Measurements from ENCODE around the gene CTSC. TPM values are rescaled to one million over a fixed set of nuclear protein-coding genes. Genes with fewer than 3 reads are reported as not detected.
A peak's percentile ranks its signal among the peaks of the same experiment; 100 is the strongest.

Gene CTSC
- total and polyA plus RNA-seq, 7 donors, result 10.7 to 82.4 (median 16.1) TPM

- intact Hi-C loops (cut with DNase I), result no loop called here
- H3K36me3 ChIP-seq (ENCODE audit: insufficient read depth in 1 of 2, low read depth in 1 of 2), result peaks cover 0 to under 1% of the 10 kb centered on the region in 2 donors
- no peaks in the 10 kb centered on the region for H3K9me3 ChIP-seq
- no peak overlapping the region for H3K4me3 ChIP-seq
- 58 to 92% (median 81%) methylated on average over 3 of the region's 3 CpGs for WGBS, 3 donors
- peaks cover 16% of the 10 kb centered on the region for H3K4me1 ChIP-seq
- H3K27me3 ChIP-seq (ENCODE audit: insufficient read depth in 3 of 3, low read length in 2 of 3), result no peaks in the 10 kb centered on the region
- DNase-seq, result no peak
- ATAC-seq, result no peak
- H3K27ac ChIP-seq, result no peak overlapping the region
- TF ChIP-seq, protein P1, sequence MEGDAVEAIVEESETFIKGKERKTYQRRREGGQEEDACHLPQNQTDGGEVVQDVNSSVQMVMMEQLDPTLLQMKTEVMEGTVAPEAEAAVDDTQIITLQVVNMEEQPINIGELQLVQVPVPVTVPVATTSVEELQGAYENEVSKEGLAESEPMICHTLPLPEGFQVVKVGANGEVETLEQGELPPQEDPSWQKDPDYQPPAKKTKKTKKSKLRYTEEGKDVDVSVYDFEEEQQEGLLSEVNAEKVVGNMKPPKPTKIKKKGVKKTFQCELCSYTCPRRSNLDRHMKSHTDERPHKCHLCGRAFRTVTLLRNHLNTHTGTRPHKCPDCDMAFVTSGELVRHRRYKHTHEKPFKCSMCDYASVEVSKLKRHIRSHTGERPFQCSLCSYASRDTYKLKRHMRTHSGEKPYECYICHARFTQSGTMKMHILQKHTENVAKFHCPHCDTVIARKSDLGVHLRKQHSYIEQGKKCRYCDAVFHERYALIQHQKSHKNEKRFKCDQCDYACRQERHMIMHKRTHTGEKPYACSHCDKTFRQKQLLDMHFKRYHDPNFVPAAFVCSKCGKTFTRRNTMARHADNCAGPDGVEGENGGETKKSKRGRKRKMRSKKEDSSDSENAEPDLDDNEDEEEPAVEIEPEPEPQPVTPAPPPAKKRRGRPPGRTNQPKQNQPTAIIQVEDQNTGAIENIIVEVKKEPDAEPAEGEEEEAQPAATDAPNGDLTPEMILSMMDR (IDR thresholded peaks at IDR 0.05), result no peak
Measured at GRCh38 chr11:88340366-88340935, 2.9 kb upstream of the CTSC start.

- Histone ChIP-seq H3K4me1 (peaks cover 9% of the 10 kb centered on the region), H3K27me3 (ENCODE audit: insufficient read depth in 3 of 3, low read length in 2 of 3) (no peaks in the 10 kb centered on the region), H3K4me3 (peak overlapping the region; percentile 86), H3K27ac (peak overlapping the region; percentile 90), H3K36me3 (ENCODE audit: insufficient read depth in 1 of 2, low read depth in 1 of 2) (peaks cover 0 to 23% of the 10 kb centered on the region in 2 donors), H3K9me3 (no peaks in the 10 kb centered on the region)
- intact Hi-C loops (cut with DNase I), result loop anchor here in 1 of 2 donors (2.0 kb wide), 1 partner anchor 199 kb away; no protein-coding TSS in a partner anchor
- ATAC-seq, result peak; percentile 63 to 86 (median 80)
- DNase-seq, result peak; percentile 26 to 61
- TF ChIP-seq, protein P1 (IDR thresholded peaks at IDR 0.05), result no peak
- WGBS, 3 donors, result 3 to 5% (median 4%) methylated on average over 15 of the region's 15 CpGs
Measured at GRCh38 chr11:88337987-88338668, 592 bp upstream of the CTSC start.

GRCh38 chr11:88335284-88335683, 2.3 kb downstream of the CTSC start:
- peaks cover 2 to 52% of the 10 kb centered on the region in 2 donors for H3K36me3 ChIP-seq (ENCODE audit: insufficient read depth in 1 of 2, low read depth in 1 of 2)
- intact Hi-C loops (cut with DNase I), result no loop called here
- DNase-seq, result no peak
- no peaks in the 10 kb centered on the region for H3K9me3 ChIP-seq
- WGBS, 3 donors, result 72 to 88% (median 87%) methylated on average over 4 of the region's 4 CpGs
- peak overlapping the region; percentile 86 for H3K4me3 ChIP-seq
- TF ChIP-seq, protein P1 (IDR thresholded peaks at IDR 0.05), result no peak
- ATAC-seq, result no peak
- H3K27me3 ChIP-seq (ENCODE audit: insufficient read depth in 3 of 3, low read length in 2 of 3), result no peaks in the 10 kb centered on the region
- peaks cover 9% of the 10 kb centered on the region for H3K4me1 ChIP-seq
- H3K27ac ChIP-seq, result no peak overlapping the region

DNA sequence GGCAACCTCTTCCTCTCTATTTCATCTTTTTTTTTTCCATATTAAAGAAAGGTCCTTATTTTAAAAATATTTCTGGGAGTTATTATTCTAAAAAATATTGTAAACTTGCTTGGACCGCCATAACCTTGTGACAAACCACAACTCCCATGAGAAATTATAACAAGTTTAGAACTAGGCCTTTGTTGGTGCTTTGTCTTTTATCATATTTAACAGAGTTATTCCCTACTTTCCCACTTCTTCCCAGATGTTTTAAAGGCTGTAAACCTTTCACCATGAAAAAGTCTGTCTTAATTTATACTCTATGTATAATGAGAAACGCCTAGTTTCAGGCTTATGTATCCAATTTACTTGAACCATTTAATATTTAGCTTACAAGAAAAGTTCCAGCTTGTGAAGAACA, 3.7 kb downstream of the CTSC start:
- Histone ChIP-seq H3K27ac (no peak overlapping the region), H3K36me3 (ENCODE audit: insufficient read depth in 1 of 2, low read depth in 1 of 2) (peaks cover 2 to 58% of the 10 kb centered on the region in 2 donors), H3K4me3 (peak overlapping the region; percentile 86), H3K27me3 (ENCODE audit: insufficient read depth in 3 of 3, low read length in 2 of 3) (no peaks in the 10 kb centered on the region), H3K4me1 (peaks cover 9% of the 10 kb centered on the region), H3K9me3 (no peaks in the 10 kb centered on the region)
- TF ChIP-seq, protein P1 (IDR thresholded peaks at IDR 0.05), result no peak
- DNase-seq, result no peak
- no peak for ATAC-seq
- intact Hi-C loops (cut with DNase I), result no loop called here
- 77 to 82% (median 79%) methylated on average over 2 of the region's 2 CpGs for WGBS, 3 donors
